Measurements from ENCODE around the gene SCNN1G. TPM values are rescaled to one million over a fixed set of nuclear protein-coding genes. Genes with fewer than 3 reads are reported as not detected.

The SCNN1G gene
- total and polyA plus RNA-seq, 3 experiments from 2014 or later, result not detected

DNA sequence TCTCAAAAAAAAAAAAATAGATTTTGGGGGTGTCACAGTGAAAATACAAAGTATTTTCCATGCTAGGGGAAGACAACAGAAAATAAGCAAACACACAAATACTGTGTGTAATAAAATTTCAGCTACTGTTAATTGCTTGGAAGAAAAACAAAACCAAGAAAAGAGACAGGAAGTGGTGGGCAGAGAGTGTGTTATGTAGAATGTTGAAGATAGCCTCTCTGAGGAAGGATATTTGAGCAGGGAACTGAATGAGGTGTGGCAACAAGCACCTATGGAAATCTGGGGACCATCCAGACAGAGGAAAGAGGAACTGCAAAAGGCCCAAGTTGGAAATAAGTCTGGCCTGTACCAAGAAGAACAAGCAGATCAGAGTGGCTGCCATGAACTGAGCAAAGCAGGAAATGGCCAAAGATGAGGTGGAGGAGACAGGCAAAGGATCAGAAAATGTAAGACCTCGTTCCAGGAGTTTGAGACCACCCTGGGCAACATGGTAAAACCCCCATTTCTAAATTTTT, 25.5 kb upstream of the SCNN1G start:
- no peaks in the 10 kb centered on the region for H3K36me3 ChIP-seq (ENCODE audit: insufficient read depth, low read length)
- no peak overlapping the region for H3K27ac ChIP-seq (ENCODE audit: low read depth, low read length)
- H3K27me3 ChIP-seq (ENCODE audit: insufficient read depth, low read length, poor library complexity, severe bottlenecking), result peaks cover 4% of the 10 kb centered on the region
- no peak overlapping the region for H3K4me3 ChIP-seq (ENCODE audit: low read length)
- peaks cover 0 to 3% (median 3%) of the 10 kb centered on the region in 3 donors for H3K36me3 Mint-ChIP-seq
- no peak overlapping the region for H3K4me3 Mint-ChIP-seq
- H3K4me1 Mint-ChIP-seq, result peaks cover 5 to 6% (median 5%) of the 10 kb centered on the region in 3 donors
- H3K4me1 ChIP-seq (ENCODE audit: insufficient read depth, low read length), result no peaks in the 10 kb centered on the region
- POLR2A ChIA-PET, result no interaction called here
- peaks cover 10 to 54% of the 10 kb centered on the region in 2 donors for H3K27me3 Mint-ChIP-seq
- H3K9me3 ChIP-seq (ENCODE audit: low read length), result no peaks in the 10 kb centered on the region
- H3K9me3 Mint-ChIP-seq, result no peaks in the 10 kb centered on the region
- no peak overlapping the region for H3K27ac Mint-ChIP-seq
- CTCF ChIA-PET, result no interaction called here
- DNase-seq, result no peak

GRCh38 chr16:23158114-23158513, 24.4 kb upstream of the SCNN1G start:
- Histone ChIP-seq H3K4me1 (ENCODE audit: insufficient read depth, low read length) (no peaks in the 10 kb centered on the region), H3K27ac (ENCODE audit: low read depth, low read length) (no peak overlapping the region), H3K9me3 (ENCODE audit: low read length) (no peaks in the 10 kb centered on the region), H3K27me3 (ENCODE audit: insufficient read depth, low read length, poor library complexity, severe bottlenecking) (peaks cover 4% of the 10 kb centered on the region), H3K4me3 (ENCODE audit: low read length) (no peak overlapping the region), H3K36me3 (ENCODE audit: insufficient read depth, low read length) (no peaks in the 10 kb centered on the region)
- CTCF ChIA-PET, result no interaction called here
- H3K27ac Mint-ChIP-seq, result no peak overlapping the region
- peaks cover 0 to 3% (median 3%) of the 10 kb centered on the region in 3 donors for H3K36me3 Mint-ChIP-seq
- H3K4me1 Mint-ChIP-seq, result peaks cover 5 to 6% (median 5%) of the 10 kb centered on the region in 3 donors
- H3K9me3 Mint-ChIP-seq, result no peaks in the 10 kb centered on the region
- POLR2A ChIA-PET, result no interaction called here
- H3K4me3 Mint-ChIP-seq, result no peak overlapping the region
- H3K27me3 Mint-ChIP-seq, result peaks cover 10 to 57% of the 10 kb centered on the region in 2 donors
- DNase-seq, result no peak

GRCh38 chr16:23160082-23160481, 22.5 kb upstream of the SCNN1G start:
- Mint-ChIP-seq H3K27me3 (peaks cover 15 to 62% of the 10 kb centered on the region in 2 donors), H3K9me3 (no peaks in the 10 kb centered on the region), H3K4me3 (no peak overlapping the region), H3K27ac (no peak overlapping the region), H3K36me3 (peaks cover 0 to 3% (median 3%) of the 10 kb centered on the region in 3 donors), H3K4me1 (peaks cover 5 to 6% (median 5%) of the 10 kb centered on the region in 3 donors)
- Histone ChIP-seq H3K27ac (ENCODE audit: low read depth, low read length) (no peak overlapping the region), H3K9me3 (ENCODE audit: low read length) (no peaks in the 10 kb centered on the region), H3K4me1 (ENCODE audit: insufficient read depth, low read length) (no peaks in the 10 kb centered on the region), H3K27me3 (ENCODE audit: insufficient read depth, low read length, poor library complexity, severe bottlenecking) (peaks cover 4% of the 10 kb centered on the region), H3K36me3 (ENCODE audit: insufficient read depth, low read length) (no peaks in the 10 kb centered on the region), H3K4me3 (ENCODE audit: low read length) (no peak overlapping the region)
- ChIA-PET CTCF (no interaction called here), POLR2A (no interaction called here)
- no peak for DNase-seq

- Histone ChIP-seq H3K4me1 (ENCODE audit: insufficient read depth, low read length) (no peaks in the 10 kb centered on the region), H3K36me3 (ENCODE audit: insufficient read depth, low read length) (no peaks in the 10 kb centered on the region), H3K4me3 (ENCODE audit: low read length) (no peak overlapping the region), H3K9me3 (ENCODE audit: low read length) (no peaks in the 10 kb centered on the region), H3K27me3 (ENCODE audit: insufficient read depth, low read length, poor library complexity, severe bottlenecking) (peaks cover 4% of the 10 kb centered on the region), H3K27ac (ENCODE audit: low read depth, low read length) (no peak overlapping the region)
- CTCF ChIA-PET, result no interaction called here
- POLR2A ChIA-PET, result no interaction called here
- DNase-seq, result no peak
- Mint-ChIP-seq H3K36me3 (peaks cover 0 to 3% (median 3%) of the 10 kb centered on the region in 3 donors), H3K27ac (no peak overlapping the region), H3K4me1 (peaks cover 5 to 6% (median 5%) of the 10 kb centered on the region in 3 donors), H3K4me3 (no peak overlapping the region), H3K9me3 (no peaks in the 10 kb centered on the region), H3K27me3 (peaks cover 14 to 62% of the 10 kb centered on the region in 2 donors)
These were observed 22.0 kb upstream of the SCNN1G start for GRCh38 chr16:23160574-23160973.

- DNase-seq, result no peak
- Histone ChIP-seq H3K27me3 (ENCODE audit: insufficient read depth, low read length, poor library complexity, severe bottlenecking) (no peaks in the 10 kb centered on the region), H3K36me3 (ENCODE audit: insufficient read depth, low read length) (no peaks in the 10 kb centered on the region), H3K4me3 (ENCODE audit: low read length) (no peak overlapping the region), H3K27ac (ENCODE audit: low read depth, low read length) (no peak overlapping the region), H3K9me3 (ENCODE audit: low read length) (no peaks in the 10 kb centered on the region), H3K4me1 (ENCODE audit: insufficient read depth, low read length) (no peaks in the 10 kb centered on the region)
- peaks cover 0 to 2% (median 0%) of the 10 kb centered on the region in 5 donors for H3K9me3 Mint-ChIP-seq
- CTCF ChIA-PET, result no interaction called here
- H3K4me1 Mint-ChIP-seq, result no peaks in the 10 kb centered on the region
- H3K36me3 Mint-ChIP-seq, result no peaks in the 10 kb centered on the region
- H3K27ac Mint-ChIP-seq, result no peak overlapping the region
- peaks cover 19 to 69% of the 10 kb centered on the region in 2 donors for H3K27me3 Mint-ChIP-seq
- no peak overlapping the region for H3K4me3 Mint-ChIP-seq
- POLR2A ChIA-PET, result no interaction called here
These were observed 18.6 kb upstream of the SCNN1G start for GRCh38 chr16:23163921-23164320.

DNA sequence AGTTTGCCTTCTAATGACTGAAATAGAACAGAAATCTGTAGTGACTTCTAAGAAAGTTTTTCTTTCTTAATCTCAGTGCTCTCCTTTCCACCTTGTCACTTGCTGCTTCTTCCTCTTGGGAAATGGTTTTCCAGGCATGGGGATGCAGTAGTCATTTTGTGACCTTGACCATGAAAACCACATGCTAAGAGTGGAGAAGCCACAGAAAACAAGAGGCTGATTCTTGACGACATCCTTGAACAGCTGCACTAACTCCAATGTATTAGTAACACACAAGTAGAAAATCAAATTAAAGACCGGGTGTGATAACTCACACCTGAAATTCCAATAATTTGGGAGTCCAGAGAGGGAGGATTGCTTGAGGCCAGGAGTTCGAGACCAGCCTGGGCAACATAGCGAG, 17.8 kb upstream of the SCNN1G start:
- ChIA-PET CTCF (no interaction called here), POLR2A (no interaction called here)
- no peak overlapping the region for H3K4me3 ChIP-seq (ENCODE audit: low read length)
- no peaks in the 10 kb centered on the region for H3K27me3 ChIP-seq (ENCODE audit: insufficient read depth, low read length, poor library complexity, severe bottlenecking)
- no peaks in the 10 kb centered on the region for H3K36me3 Mint-ChIP-seq
- H3K9me3 Mint-ChIP-seq, result peaks cover 0 to 2% (median 0%) of the 10 kb centered on the region in 5 donors
- H3K36me3 ChIP-seq (ENCODE audit: insufficient read depth, low read length), result no peaks in the 10 kb centered on the region
- no peak overlapping the region for H3K27ac ChIP-seq (ENCODE audit: low read depth, low read length)
- H3K4me1 Mint-ChIP-seq, result no peaks in the 10 kb centered on the region
- DNase-seq, result no peak
- no peaks in the 10 kb centered on the region for H3K4me1 ChIP-seq (ENCODE audit: insufficient read depth, low read length)
- no peak overlapping the region for H3K27ac Mint-ChIP-seq
- no peak overlapping the region for H3K4me3 Mint-ChIP-seq
- no peaks in the 10 kb centered on the region for H3K9me3 ChIP-seq (ENCODE audit: low read length)
- H3K27me3 Mint-ChIP-seq, result peaks cover 21 to 69% of the 10 kb centered on the region in 2 donors

- DNase-seq, result no peak
- CTCF ChIA-PET, result no interaction called here
These were observed 10.0 kb upstream of the SCNN1G start for GRCh38 chr16:23172583-23172982.

DNA sequence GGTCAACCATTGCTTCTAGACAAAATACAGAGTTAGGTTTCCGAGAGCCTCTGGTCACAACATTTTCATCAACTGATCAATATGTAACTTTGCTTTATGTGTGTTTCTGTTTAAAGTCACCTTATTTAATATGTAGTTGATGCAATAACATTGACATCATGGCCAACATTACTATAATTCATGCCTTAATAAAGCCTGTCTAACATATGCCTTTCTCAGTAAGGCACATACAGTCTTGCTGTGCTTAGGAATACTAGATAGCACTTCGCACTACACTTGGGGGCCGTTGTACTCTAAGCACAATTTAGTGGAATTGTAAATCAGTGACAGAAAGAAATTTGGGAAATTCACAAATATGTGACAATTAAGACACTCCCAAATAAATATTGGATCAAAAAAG, 9.6 kb upstream of the SCNN1G start:
- Mint-ChIP-seq H3K9me3 (no peaks in the 10 kb centered on the region), H3K4me1 (no peaks in the 10 kb centered on the region), H3K36me3 (no peaks in the 10 kb centered on the region), H3K27me3 (peaks cover 35 to 70% of the 10 kb centered on the region in 2 donors), H3K4me3 (no peak overlapping the region), H3K27ac (no peak overlapping the region)
- Histone ChIP-seq H3K27ac (ENCODE audit: low read depth, low read length) (no peak overlapping the region), H3K4me1 (ENCODE audit: insufficient read depth, low read length) (no peaks in the 10 kb centered on the region), H3K36me3 (ENCODE audit: insufficient read depth, low read length) (no peaks in the 10 kb centered on the region), H3K9me3 (ENCODE audit: low read length) (no peaks in the 10 kb centered on the region), H3K4me3 (ENCODE audit: low read length) (no peak overlapping the region), H3K27me3 (ENCODE audit: insufficient read depth, low read length, poor library complexity, severe bottlenecking) (peaks cover 7% of the 10 kb centered on the region)
- ChIA-PET CTCF (no interaction called here), POLR2A (no interaction called here)
- no peak for DNase-seq

More at GRCh38 chr16:23172583-23172982, 10.0 kb upstream of the SCNN1G start:
- no peaks in the 10 kb centered on the region for H3K36me3 Mint-ChIP-seq
- peaks cover 34 to 70% of the 10 kb centered on the region in 2 donors for H3K27me3 Mint-ChIP-seq
- H3K27ac ChIP-seq (ENCODE audit: low read depth, low read length), result no peak overlapping the region
- no peak overlapping the region for H3K4me3 Mint-ChIP-seq
- H3K9me3 Mint-ChIP-seq, result no peaks in the 10 kb centered on the region
- no peaks in the 10 kb centered on the region for H3K9me3 ChIP-seq (ENCODE audit: low read length)
- H3K27ac Mint-ChIP-seq, result no peak overlapping the region
- no peak overlapping the region for H3K4me3 ChIP-seq (ENCODE audit: low read length)
- no peaks in the 10 kb centered on the region for H3K36me3 ChIP-seq (ENCODE audit: insufficient read depth, low read length)
- H3K4me1 ChIP-seq (ENCODE audit: insufficient read depth, low read length), result no peaks in the 10 kb centered on the region
- POLR2A ChIA-PET, result no interaction called here
- peaks cover 5% of the 10 kb centered on the region for H3K27me3 ChIP-seq (ENCODE audit: insufficient read depth, low read length, poor library complexity, severe bottlenecking)
- H3K4me1 Mint-ChIP-seq, result no peaks in the 10 kb centered on the region

DNA sequence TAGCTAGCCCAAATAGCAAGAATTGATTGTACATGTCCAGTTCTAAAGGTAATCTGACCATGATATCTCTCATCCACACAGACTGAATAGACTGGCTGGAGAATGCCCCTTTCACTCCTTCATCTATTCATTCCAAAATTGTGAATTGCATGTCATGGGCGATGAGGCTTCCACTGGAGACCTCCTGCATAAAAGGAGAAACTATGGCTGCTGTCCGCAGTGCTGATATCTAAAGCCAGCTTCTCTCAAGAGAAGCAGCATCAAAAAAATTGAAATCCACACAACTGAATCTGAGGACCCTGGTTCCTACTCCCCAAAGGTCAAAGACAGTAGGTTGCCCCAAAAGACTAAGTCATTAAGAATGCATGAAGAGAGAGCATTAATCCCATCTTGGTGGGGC, 7.9 kb upstream of the SCNN1G start:
- Mint-ChIP-seq H3K4me1 (no peaks in the 10 kb centered on the region), H3K4me3 (no peak overlapping the region), H3K9me3 (no peaks in the 10 kb centered on the region), H3K27me3 (peaks cover 39 to 80% of the 10 kb centered on the region in 2 donors), H3K36me3 (no peaks in the 10 kb centered on the region), H3K27ac (no peak overlapping the region)
- Histone ChIP-seq H3K27ac (ENCODE audit: low read depth, low read length) (no peak overlapping the region), H3K4me1 (ENCODE audit: insufficient read depth, low read length) (no peaks in the 10 kb centered on the region), H3K9me3 (ENCODE audit: low read length) (no peaks in the 10 kb centered on the region), H3K4me3 (ENCODE audit: low read length) (no peak overlapping the region), H3K27me3 (ENCODE audit: insufficient read depth, low read length, poor library complexity, severe bottlenecking) (peaks cover 8% of the 10 kb centered on the region), H3K36me3 (ENCODE audit: insufficient read depth, low read length) (no peaks in the 10 kb centered on the region)
- ChIA-PET POLR2A (no interaction called here), CTCF (no interaction called here)
- DNase-seq, result no peak
